Left ventricle myocardium inferior (tissue), 1 donor: ENCODE measurements around the gene TXNDC9. TPM values are rescaled to one million over a fixed set of nuclear protein-coding genes. Genes with fewer than 3 reads are reported as not detected.
"Not testable (repeated sequence)": the region's sequence is repeated elsewhere in the genome, so short reads cannot be mapped to it uniquely, and the experiment has no call there.

Experiments
- DNase-seq: peaks from one replicate; pipeline ENCODE4 v3.0.0-alpha.2; 2020
- H3K27ac ChIP-seq: fragments of 200-600 bp; replicated peaks from 2 replicates; pipeline ENCODE4 v1.8.0; 2021
- H3K27me3 ChIP-seq: fragments of 200-600 bp; 2 replicates; pipeline ENCODE4 v1.8.0; 2021; ENCODE audit warnings: low read depth
- H3K36me3 ChIP-seq: fragments of 200-600 bp; 2 replicates; pipeline ENCODE4 v1.8.0; 2021
- H3K4me1 ChIP-seq: fragments of 200-600 bp; 2 replicates; pipeline ENCODE4 v1.8.0; 2021
- H3K4me3 ChIP-seq: fragments of 200-600 bp; 2 replicates; pipeline ENCODE4 v1.8.0; 2021; ENCODE audit warnings: mild to moderate bottlenecking, moderate library complexity
- H3K9me3 ChIP-seq: fragments of 200-600 bp; replicated peaks from 2 replicates; pipeline ENCODE4 v1.8.0; 2021
- CTCF ChIP-seq: fragments of 200-600 bp; IDR thresholded peaks from 2 replicates; pipeline ENCODE4 v1.8.0; 2021; ENCODE audit warnings: antibody characterized with exemption, mild to moderate bottlenecking, borderline replicate concordance
- intact Hi-C: fragments of 100-400 bp; cut with micrococcal nuclease; formaldehyde crosslinking; loops from one replicate; pipeline ENCODE4 v1.11.0; 2022
- total RNA-seq: library from RNA; stranded (reverse); fragmentation: NEBNext Ultra II Directional; extraction: Animal tissue kit (Norgen Biotek cat#: 25700); gene quantifications from one replicate; pipeline ENCODE4 v1.2.1, GENCODE V29; 2021
- donor health status: DM: no; HTN: yes; CAD: no; lungs with severe emphysema.

The TXNDC9 gene
- total RNA-seq, 1 donor from 2014 or later = 20.6 TPM

GRCh38 chr2:99338029-99338585 is 2.0 kb upstream of the TXNDC9 start:
- TF ChIP-seq CTCF = no peak
- Histone ChIP-seq H3K36me3 (peaks cover 3% of the 10 kb centered on the region), H3K9me3 (no peaks in the 10 kb centered on the region), H3K27me3 (no peaks in the 10 kb centered on the region), H3K27ac (peak overlapping the region; percentile 96), H3K4me3 (peak overlapping the region; percentile 92), H3K4me1 (peaks cover 84% of the 10 kb centered on the region)
- intact Hi-C loops = no loop called here
- no peak for DNase-seq

DNA sequence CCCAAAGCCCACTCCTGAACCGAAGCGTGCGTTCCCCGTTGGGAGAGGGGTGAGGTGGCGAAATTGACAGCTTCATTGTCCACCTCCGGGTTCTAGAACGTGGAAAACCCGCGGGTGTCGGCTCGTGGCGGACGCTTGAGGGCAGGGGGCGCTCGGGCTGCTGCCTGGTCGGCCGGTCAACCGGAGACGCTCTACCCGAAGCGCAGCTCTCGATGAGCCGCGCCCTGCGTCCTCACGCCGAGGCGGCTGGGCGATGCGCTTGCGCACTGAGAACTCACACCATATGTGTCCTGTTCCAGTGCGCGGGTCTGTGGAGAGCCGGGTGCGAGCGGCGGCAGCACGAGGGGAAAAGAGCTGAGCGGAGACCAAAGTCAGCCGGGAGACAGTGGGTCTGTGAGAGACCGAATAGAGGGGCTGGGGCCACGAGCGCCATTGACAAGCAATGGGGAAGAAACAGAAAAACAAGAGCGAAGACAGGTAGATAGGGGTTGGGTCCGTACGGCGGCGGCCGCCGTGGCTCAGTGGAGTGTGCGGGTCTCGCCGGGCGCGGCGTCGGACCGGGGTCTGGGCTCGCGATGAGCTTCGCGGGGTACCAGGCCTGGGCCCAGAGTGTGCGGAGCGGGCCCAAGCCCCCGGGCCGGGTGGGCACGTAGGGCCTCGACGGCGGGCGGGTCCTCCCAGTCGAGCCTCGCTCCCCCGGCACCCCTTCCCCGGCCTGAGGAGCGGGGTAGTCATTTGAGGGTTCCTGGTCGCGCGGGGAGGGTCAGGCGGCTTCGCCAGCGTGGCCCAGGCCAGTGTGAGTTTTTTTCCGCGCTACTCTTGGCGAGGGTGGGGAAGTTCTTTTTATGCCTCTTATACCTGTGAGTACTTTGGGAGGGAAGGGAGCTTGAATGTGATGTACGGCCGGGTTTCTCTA is 1.2 kb upstream of the TXNDC9 start, which contains the start of gene EIF5B:
Gene EIF5B (plus strand): TSS at position 277 of the 916 bp plus-strand sequence. CDS start 166 bp downstream, at position 443.
- H3K36me3 ChIP-seq = peaks cover 10% of the 10 kb centered on the region
- no peaks in the 10 kb centered on the region for H3K27me3 ChIP-seq
- no peaks in the 10 kb centered on the region for H3K9me3 ChIP-seq
- H3K27ac ChIP-seq = peak within 1 kb of the TSS; percentile 96
- H3K4me1 ChIP-seq = peaks cover 79% of the 10 kb centered on the region
- TF ChIP-seq CTCF = peak; percentile 74
- H3K4me3 ChIP-seq = peak within 1 kb of the TSS; percentile 92
- intact Hi-C loops = no loop called here
- DNase-seq = peak; percentile 98

DNA sequence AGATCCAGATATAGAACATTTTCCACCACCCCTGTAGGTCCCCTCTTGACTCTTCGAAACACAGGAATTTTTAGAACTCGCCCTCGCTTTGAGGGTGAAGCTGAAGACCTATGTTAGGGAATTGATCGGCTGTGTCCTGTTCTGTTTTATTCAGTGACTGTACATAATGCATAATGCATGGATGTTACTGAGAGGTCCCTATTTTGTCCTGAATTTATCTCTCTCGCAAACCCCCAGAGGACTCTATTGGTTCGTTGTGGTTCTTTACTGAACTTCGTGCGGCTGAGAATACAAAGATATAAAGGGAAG is 625 bp upstream of the TXNDC9 start:
- Histone ChIP-seq H3K27ac (peak overlapping the region; percentile 96), H3K4me1 (peaks cover 77% of the 10 kb centered on the region), H3K27me3 (no peaks in the 10 kb centered on the region), H3K9me3 (no peaks in the 10 kb centered on the region), H3K36me3 (peaks cover 16% of the 10 kb centered on the region), H3K4me3 (peak overlapping the region; percentile 92)
- intact Hi-C loops = no loop called here
- no peak for DNase-seq
- no peak for TF ChIP-seq CTCF

- intact Hi-C loops = no loop called here
Observed at GRCh38 chr2:99325384-99325783, 10.7 kb downstream of the TXNDC9 start.

DNA sequence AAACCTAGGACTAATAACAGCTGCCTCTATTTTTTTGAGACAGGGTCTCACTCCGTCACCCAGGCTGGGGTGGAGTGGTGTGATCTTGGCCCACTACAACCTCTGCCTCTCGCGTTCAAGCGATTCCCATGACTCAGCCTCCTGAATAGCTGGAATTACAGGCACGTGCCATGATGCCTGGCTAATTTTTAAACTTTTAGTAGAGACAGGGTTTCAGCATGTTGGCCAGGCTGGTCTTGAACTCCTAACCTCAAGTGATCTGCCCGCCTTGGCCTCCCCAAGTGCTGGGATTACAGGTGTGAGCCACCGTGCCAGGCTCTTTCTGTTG is 18.3 kb downstream of the TXNDC9 start:
- H3K4me3 ChIP-seq, H3K27me3 ChIP-seq, intact Hi-C loops, H3K4me1 ChIP-seq, DNase-seq, H3K27ac ChIP-seq, H3K9me3 ChIP-seq: not testable (repeated sequence)
- H3K36me3 ChIP-seq = peaks cover 61% of the 10 kb centered on the region

More at GRCh38 chr2:99325384-99325783, 10.7 kb downstream of the TXNDC9 start:
- Histone ChIP-seq H3K9me3 (no peaks in the 10 kb centered on the region), H3K4me1 (no peaks in the 10 kb centered on the region), H3K27me3 (no peaks in the 10 kb centered on the region), H3K36me3 (peaks cover 99% of the 10 kb centered on the region), H3K27ac (no peak overlapping the region), H3K4me3 (no peak overlapping the region)
- no peak for TF ChIP-seq CTCF
- no peak for DNase-seq
